B cell (primary cell): Measurements from ENCODE around the gene AK9. TPM values are rescaled to one million over a fixed set of nuclear protein-coding genes. Genes with fewer than 3 reads are reported as not detected.

Source experiments
- ATAC-seq: fragments of 200-7000 bp; cut with Tn5 transposase; one replicate; pipeline ENCODE4 v1.10.0; 2021; ENCODE audit warnings: low read depth, mild to moderate bottlenecking, moderate number of reproducible peaks, moderate library complexity
- CTCF ChIA-PET: fragments of 350-600 bp; sonication (Branson Sonifier 250); formaldehyde crosslinking; loops from one replicate; lab custom pipeline; 2021; ENCODE audit warnings: antibody characterized with exemption, inconsistent platforms; lab: Charles Lee
- POLR2A ChIA-PET: fragments of 350-600 bp; sonication (Branson Sonifier 250); formaldehyde crosslinking; loops from one replicate; lab custom pipeline; 2021; ENCODE audit warnings: antibody characterized with exemption; lab: Charles Lee
- DNase-seq: peaks from one replicate; pipeline ENCODE4 v3.0.0; 2013
- H2AFZ ChIP-seq: 2 replicates; pipeline ENCODE4 v1.6.1; 2012; ENCODE audit warnings: mild to moderate bottlenecking, low read depth, low read length; ENCODE audit not compliant: insufficient read depth, poor library complexity, severe bottlenecking
- H3K27ac ChIP-seq, 2 donors: 1 replicate in 1 of 2; 2 replicates in 1 of 2; pipeline ENCODE4 v1.5.1; 2012 to 2013; ENCODE audit warnings: low read length in 2 of 2, mild to moderate bottlenecking in 2 of 2, moderate library complexity in 1 of 2
- H3K27me3 ChIP-seq, 4 experiments: fragments of 200-600 bp in 1 of 4; sonication (generic) in 1 of 4; replicated peaks in 1 of 4; 1 replicate in 2 of 4; 2 replicates in 2 of 4; pipeline versions ENCODE4 v1.6.1 to v1.7.0; 2013 to 2016; ENCODE audit warnings: low read length in 3 of 4, mild to moderate bottlenecking in 2 of 4, mixed read lengths in 1 of 4, moderate library complexity in 1 of 4; ENCODE audit not compliant: insufficient read depth in 4 of 4, control insufficient read depth in 3 of 4; ENCODE audit errors: control extremely low read depth in 1 of 4
- H3K36me3 ChIP-seq, 2 experiments: replicated peaks in 1 of 2; 1 replicate in 1 of 2; 2 replicates in 1 of 2; pipeline versions ENCODE4 v1.6.1 to v1.7.1; 2013; ENCODE audit warnings: low read length in 1 of 2; ENCODE audit not compliant: insufficient read depth in 2 of 2, control insufficient read depth in 1 of 2; ENCODE audit errors: control extremely low read depth in 1 of 2, extremely low read depth in 1 of 2
- H3K4me1 ChIP-seq, 2 donors: fragments of 200-600 bp in 1 of 2; sonication (generic) in 1 of 2; 1 replicate in 1 of 2; 2 replicates in 1 of 2; pipeline versions ENCODE4 v1.5.1 to v1.6.1; 2013 to 2017; ENCODE audit warnings: low read length in 2 of 2; ENCODE audit not compliant: control insufficient read depth in 2 of 2, insufficient read depth in 2 of 2
- H3K4me2 ChIP-seq: replicated peaks from 2 replicates; pipeline ENCODE3; 2012; ENCODE audit warnings: mild to moderate bottlenecking, low read depth, low read length; ENCODE audit not compliant: poor library complexity, severe bottlenecking
- H3K4me3 ChIP-seq, 5 experiments: fragments of 200-600 bp in 1 of 5; sonication (generic) in 1 of 5; 1 replicate in 3 of 5; 2 replicates in 2 of 5; pipeline versions ENCODE4 v1.5.1 to v1.7.0; 2011 to 2016; ENCODE audit warnings: low read length in 4 of 5, mild to moderate bottlenecking in 4 of 5, low read depth in 2 of 5, control low read depth in 1 of 5, moderate library complexity in 1 of 5; ENCODE audit not compliant: insufficient read depth in 1 of 5; ENCODE audit errors: control extremely low read depth in 1 of 5, extremely low read depth in 1 of 5
- H3K79me2 ChIP-seq: fragments of 200-600 bp; sonication (generic); one replicate; pipeline ENCODE4 v1.6.0; 2016; ENCODE audit warnings: low read length; ENCODE audit not compliant: control insufficient read depth, insufficient read depth
- H3K9ac ChIP-seq: fragments of 200-600 bp; sonication (generic); 2 replicates; pipeline ENCODE4 v1.6.1; 2017; ENCODE audit warnings: mild to moderate bottlenecking, low read length, moderate library complexity
- H3K9me3 ChIP-seq, 3 donors: one replicate each; pipeline versions ENCODE4 v1.6.1 to v1.7.1; 2013; ENCODE audit warnings: low read length in 2 of 3; ENCODE audit not compliant: control insufficient read depth in 2 of 3, insufficient read depth in 1 of 3; ENCODE audit errors: control extremely low read depth in 1 of 3
- H4K20me1 ChIP-seq: 2 replicates; pipeline ENCODE4 v1.6.0; 2012; ENCODE audit warnings: mild to moderate bottlenecking, low read length; ENCODE audit not compliant: insufficient read depth, control insufficient read depth, poor library complexity, severe bottlenecking
- H3K27ac Mint-ChIP-seq: one replicate; pipeline ENCODE4 v1.8.0; 2021; ENCODE audit warnings: mixed read lengths
- H3K27me3 Mint-ChIP-seq: one replicate; pipeline ENCODE4 v1.8.0; 2021; ENCODE audit warnings: mixed read lengths
- H3K4me1 Mint-ChIP-seq: one replicate; pipeline ENCODE4 v1.8.0; 2021; ENCODE audit warnings: mixed read lengths
- H3K4me3 Mint-ChIP-seq: one replicate; pipeline ENCODE4 v1.8.0; 2021; ENCODE audit warnings: mixed read lengths
- H3K9me3 Mint-ChIP-seq: one replicate; pipeline ENCODE4 v1.8.0; 2022; ENCODE audit warnings: mixed read lengths; ENCODE audit not compliant: insufficient read depth
- CTCF ChIP-seq: fragments of 200-600 bp; IDR thresholded peaks from one replicate; pipeline ENCODE4 v1.8.0; 2022; ENCODE audit warnings: antibody characterized with exemption, mild to moderate bottlenecking
- EZH2 ChIP-seq: IDR thresholded peaks from 2 replicates; pipeline ENCODE4 v1.6.1; 2012; ENCODE audit warnings: borderline replicate concordance, low read depth, mild to moderate bottlenecking, moderate library complexity, low read length; ENCODE audit not compliant: insufficient read depth, poor library complexity, severe bottlenecking
- WGBS: methylation state at CpG from one replicate; pipeline ENCODE4 v1.1.5; 2013; ENCODE audit warnings: missing lambda C conversion rate; ENCODE audit not compliant: insufficient coverage; 5-methylcytosine and 5-hydroxymethylcytosine counted together
- intact Hi-C: fragments of 100-400 bp; cut with micrococcal nuclease; formaldehyde crosslinking; loops from one replicate; pipeline ENCODE4 v1.10.0; 2022
- polyA plus RNA-seq: library from polyadenylated mRNA; depleted of rRNA; stranded (reverse); fragments of >200 nt; gene quantifications from 2 replicates; pipeline ENCODE4 v1.2.3, GENCODE V29; 2012
- total RNA-seq, 2 donors: library from RNA; stranded (reverse); fragments of 120-200 nt in 1 of 2; gene quantifications; 1 replicate in 1 of 2; 2 replicates in 1 of 2; pipeline versions ENCODE4 v1.2.3 to v1.2.4, GENCODE V29; 2013 to 2022

AK9 gene
- total and polyA plus RNA-seq, 2 donors (not counting 1 experiment from before 2014, with no cell fraction given): 6.4 to 26.5 TPM

DNA sequence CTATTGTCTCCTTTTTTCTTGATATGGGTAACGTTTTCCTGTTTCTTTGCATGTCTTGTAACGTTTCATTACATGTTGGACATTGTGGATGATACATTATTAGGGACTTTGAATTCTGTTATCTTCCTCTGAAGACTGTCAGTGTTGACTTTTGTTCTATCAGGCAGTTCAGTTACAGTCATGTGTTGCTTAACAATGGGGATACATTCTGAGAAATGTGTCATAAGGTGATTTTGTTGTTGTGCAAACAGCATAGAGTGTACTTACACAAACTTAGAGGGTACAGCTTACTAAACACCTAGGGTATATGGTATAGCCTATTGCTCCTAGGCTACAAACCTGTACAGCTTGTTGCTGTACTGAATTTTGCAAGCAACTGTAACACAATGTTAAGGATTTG, 64.7 kb downstream of the AK9 start:
- ATAC-seq: no peak
- Histone ChIP-seq H3K27me3 (no peaks in the 10 kb centered on the region), H3K9ac (no peak overlapping the region), H4K20me1 (no peaks in the 10 kb centered on the region), H3K4me2 (no peak overlapping the region), H3K79me2 (no peaks in the 10 kb centered on the region), H3K27ac (no peak overlapping the region), H3K4me3 (no peak overlapping the region), H3K36me3 (no peaks in the 10 kb centered on the region), H3K4me1 (no peaks in the 10 kb centered on the region), H2AFZ (no peak overlapping the region), H3K9me3 (peaks cover 0 to 6% (median 2%) of the 10 kb centered on the region in 3 donors)
- WGBS: 80% methylated on average over 1 of the region's 2 CpGs
- Mint-ChIP-seq H3K9me3 (peaks cover 5% of the 10 kb centered on the region), H3K27me3 (no peaks in the 10 kb centered on the region), H3K4me3 (no peak overlapping the region), H3K27ac (no peak overlapping the region), H3K4me1 (no peaks in the 10 kb centered on the region)
- DNase-seq: no peak
- POLR2A ChIA-PET: no interaction called here
- intact Hi-C loops: no loop called here
- TF ChIP-seq CTCF (no peak), EZH2 (no peak)
- CTCF ChIA-PET: no interaction called here

DNA sequence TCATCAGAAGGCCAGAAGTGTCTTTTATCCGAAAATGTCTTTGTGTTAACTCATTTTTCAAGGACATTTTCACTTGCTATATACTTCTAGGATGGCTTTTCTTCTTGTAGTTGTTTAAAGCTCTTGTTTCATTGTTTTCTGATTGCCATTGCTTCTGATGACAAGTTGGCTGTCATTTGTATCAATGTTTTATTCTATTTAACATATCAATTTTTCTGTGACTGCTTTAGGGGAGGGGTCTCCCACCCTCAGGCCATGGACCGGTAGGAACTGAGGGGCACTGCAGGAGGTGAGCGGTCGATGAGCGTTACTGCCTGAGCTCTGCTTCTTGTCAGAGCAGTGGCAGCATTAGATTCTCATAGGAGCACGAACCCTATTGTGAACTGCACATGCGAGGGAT, 65.8 kb downstream of the AK9 start:
- Histone ChIP-seq H3K27me3 (no peaks in the 10 kb centered on the region), H3K9me3 (peaks cover 0 to 6% (median 2%) of the 10 kb centered on the region in 3 donors), H3K4me3 (no peak overlapping the region), H4K20me1 (no peaks in the 10 kb centered on the region), H3K79me2 (no peaks in the 10 kb centered on the region), H2AFZ (no peak overlapping the region), H3K4me2 (no peak overlapping the region), H3K27ac (no peak overlapping the region), H3K36me3 (no peaks in the 10 kb centered on the region), H3K9ac (no peak overlapping the region), H3K4me1 (no peaks in the 10 kb centered on the region)
- no peak for TF ChIP-seq CTCF
- TF ChIP-seq EZH2: no peak
- H3K9me3 Mint-ChIP-seq: peaks cover 5% of the 10 kb centered on the region
- POLR2A ChIA-PET: no interaction called here
- CTCF ChIA-PET: no interaction called here
- no peaks in the 10 kb centered on the region for H3K27me3 Mint-ChIP-seq
- intact Hi-C loops: no loop called here
- no peak overlapping the region for H3K27ac Mint-ChIP-seq
- H3K4me3 Mint-ChIP-seq: no peak overlapping the region
- WGBS: 98% methylated on average over 4 of the region's 7 CpGs
- no peak for ATAC-seq
- DNase-seq: no peak
- no peaks in the 10 kb centered on the region for H3K4me1 Mint-ChIP-seq
